Activated T-helper 9 cell treated with anti-CD3 and anti-CD28 coated beads, Interleukin-2, amount 50 U/mL, for 16 hours (primary cell): Measurements from ENCODE around the gene ANKRD31.
"Not testable (repeated sequence)": the region's sequence is repeated elsewhere in the genome, so short reads cannot be mapped to it uniquely, and the experiment has no call there.

Source experiments
- DNase-seq: peaks from one replicate; pipeline ENCODE4 v3.0.0-alpha.2; 2020; ENCODE audit warnings: low read depth

ANKRD31 gene, protein sequence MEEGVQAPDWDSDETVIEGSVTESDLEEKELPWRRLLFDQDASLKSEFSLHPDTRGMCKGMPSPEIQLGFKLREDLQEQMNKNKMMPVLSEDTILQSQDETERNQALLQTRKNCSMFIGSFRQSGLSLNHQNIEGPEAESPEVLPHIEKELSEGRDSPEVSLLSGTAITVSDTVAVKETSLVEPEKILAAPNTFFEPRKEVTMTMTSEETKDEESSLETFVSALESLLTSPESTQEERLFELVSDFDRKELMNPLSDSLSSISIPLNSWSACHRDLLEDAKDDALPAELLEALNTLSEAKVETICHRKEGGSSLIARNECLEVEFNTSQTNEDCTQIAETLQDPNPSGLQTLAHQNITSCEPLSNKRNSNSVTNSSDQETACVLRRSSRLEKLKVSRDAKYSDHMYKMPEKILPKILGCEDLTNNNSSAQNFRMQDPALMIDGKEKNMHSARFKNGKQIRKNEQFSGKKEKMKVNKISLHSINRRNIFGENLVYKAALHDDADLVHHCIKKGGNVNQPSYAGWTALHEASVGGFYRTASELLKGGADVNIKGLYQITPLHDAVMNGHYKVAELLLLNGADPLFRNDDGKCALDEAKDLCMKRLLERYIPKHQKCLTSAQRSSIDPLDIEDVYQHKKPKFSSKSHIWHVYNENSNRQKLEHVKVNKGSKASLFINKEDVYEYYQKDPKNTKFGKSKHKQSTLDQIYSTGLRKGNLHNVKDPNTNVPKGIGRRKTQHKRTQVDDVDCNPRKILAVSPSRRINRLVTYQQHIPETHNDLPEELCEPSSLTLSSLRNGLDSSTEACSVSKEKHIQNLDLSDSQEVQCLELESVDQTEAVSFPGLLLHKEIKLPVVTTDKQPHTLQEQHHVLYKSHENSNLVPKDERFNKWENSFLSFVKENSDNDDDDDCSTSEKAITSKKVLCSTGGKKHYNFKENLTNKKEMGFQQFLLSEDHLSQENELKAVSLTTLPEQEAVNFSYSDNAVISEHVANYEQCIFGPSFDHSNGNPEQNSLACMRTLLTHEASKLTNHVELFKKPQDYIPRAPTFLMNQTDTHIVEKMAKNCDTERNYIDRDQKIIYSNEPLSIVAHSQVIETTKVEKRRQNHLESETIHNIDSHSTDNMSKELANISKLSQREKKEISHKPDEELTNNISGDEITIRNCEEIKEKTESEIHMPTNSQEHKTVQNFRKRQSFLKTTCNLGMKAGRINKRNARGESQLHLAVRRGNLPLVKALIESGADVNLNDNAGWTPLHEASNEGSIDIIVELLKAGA (N-terminal part only)

DNA sequence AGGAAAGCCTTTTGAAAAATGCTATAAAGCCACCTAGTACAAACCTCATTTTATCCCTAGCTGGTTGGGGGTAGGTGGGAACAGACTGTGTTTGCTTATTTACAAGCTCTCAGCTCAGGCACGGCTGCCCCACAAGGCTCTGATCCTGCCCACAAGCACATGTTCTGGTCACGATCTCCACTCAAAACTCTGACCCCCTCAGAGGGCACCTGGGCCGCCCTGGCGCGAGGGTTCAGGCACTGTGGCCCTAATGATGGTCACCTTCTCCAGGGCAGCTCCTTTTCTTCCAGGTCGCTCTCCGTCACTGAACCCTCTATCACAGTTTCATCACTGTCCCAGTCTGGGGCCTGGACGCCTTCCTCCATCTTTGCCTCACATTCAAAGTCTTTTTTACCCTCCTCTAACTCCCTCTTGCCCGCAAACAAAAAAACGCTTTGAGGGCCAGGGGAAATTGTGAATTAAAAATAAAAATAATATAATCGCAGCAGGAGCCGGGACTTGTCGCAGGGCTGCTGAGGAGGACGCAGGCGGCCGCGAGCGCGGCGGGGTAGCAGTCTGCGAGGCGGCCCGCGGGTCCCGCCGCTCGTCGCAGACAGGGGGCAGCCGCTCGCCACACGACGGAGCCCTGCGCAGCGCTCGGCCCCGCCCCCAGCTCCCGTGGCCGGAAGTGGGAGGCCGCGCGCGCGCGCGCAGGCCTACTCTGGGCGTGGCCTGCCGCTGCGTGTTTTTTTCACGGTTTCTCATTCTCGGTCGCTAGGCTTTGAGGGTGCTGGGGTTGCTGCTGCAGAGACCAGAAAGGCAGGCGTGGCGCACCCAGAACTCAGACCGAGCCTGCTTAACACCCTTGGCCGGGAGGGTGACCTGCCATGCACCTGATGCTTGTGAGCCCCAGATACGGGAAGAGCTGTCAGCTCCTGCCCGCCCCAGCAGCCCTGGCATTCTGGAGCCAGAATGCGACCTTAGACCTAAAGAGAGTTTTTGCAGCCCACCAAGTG, at the start of gene ANKRD31:
Gene ANKRD31, minus strand, starts transcription at position 557 of the 995 bp plus-strand sequence. Its CDS starts 192 bp downstream, at position 365.
- peak; percentile 84 for DNase-seq

DNA sequence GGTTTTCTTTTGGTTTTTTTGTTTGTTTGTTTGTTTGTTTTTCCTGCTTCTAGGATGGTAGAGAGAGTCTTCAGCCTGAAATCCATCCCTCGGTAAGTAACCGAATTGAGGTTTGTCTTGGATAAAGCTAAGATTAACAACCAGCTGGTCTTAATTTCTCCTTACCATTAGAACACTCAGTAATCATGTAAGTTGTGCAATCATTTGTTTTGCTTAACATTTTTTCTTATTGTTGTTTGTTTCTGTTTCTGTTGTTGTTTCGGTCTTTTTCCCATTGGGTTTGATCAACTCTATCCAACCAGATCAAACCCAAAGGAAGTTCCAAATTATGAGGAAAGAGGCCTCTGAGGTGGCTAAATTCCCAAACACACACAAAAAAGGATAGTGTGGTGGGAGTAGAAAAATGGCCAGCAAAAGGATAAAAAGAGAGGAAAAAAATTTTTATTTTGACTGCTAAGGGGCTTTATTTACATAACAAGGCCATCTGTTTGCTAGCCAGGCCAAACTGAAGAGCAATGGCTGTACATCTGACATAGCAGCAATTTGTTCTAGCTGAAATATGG, 49.6 kb upstream of the ANKRD31 start:
- no peak for DNase-seq

GRCh38 chr5:75282581-75282980, 45.9 kb upstream of the ANKRD31 start:
- no peak for DNase-seq

DNA sequence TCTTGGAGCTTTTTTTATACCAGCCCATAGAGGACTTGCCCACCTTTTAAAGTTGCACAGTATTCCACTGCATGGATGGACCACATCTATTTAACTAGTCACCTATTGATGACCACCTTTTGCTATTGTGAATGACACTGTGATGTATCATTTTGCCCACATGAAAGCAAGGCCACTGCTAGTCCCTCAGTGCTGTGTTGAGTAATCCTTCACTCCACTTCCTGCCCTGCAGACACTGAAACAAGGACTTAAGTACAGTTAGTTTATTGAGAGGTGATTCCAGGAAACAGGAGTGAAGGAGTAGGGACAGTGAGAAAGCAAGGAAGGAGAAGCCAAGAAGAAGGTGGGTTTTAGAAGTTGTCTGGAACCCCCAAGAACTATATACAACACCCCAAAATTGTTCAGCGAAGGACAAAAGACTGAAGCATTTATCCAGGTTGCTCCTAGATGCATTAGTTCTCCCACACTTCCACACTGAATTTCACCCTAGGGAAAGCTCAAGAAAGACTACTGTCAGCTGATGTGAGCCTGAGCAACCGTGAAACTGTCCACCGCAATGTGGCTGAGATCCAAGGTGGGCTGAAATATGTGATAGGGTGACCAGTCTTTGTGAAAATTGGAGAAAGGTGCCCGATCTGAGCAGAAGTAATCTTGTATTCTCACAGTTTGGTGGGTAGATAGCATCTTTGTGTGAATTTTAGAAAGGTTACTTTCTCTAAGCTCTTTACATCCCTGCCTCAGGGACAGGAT, 45.2 kb upstream of the ANKRD31 start:
- no peak for DNase-seq

DNA sequence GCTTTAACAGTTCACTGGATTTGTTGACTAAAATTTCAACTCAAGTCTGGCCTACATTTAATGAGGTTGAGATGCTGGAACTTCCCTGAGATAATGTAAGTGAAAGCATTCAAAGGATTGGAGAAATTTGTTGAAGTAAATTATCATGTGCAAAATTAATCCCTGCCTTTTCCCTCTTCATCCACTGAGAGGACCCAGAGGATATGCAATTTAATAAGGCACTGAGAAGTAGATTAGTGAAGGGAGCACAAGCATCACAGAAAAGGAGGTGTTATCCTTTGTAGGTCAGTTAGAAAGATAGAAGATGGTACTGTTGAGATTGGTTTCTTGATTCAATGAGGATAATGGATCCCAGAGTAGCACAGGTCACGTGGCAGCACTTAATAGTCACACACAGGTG, 42.6 kb upstream of the ANKRD31 start:
- no peak for DNase-seq

DNA sequence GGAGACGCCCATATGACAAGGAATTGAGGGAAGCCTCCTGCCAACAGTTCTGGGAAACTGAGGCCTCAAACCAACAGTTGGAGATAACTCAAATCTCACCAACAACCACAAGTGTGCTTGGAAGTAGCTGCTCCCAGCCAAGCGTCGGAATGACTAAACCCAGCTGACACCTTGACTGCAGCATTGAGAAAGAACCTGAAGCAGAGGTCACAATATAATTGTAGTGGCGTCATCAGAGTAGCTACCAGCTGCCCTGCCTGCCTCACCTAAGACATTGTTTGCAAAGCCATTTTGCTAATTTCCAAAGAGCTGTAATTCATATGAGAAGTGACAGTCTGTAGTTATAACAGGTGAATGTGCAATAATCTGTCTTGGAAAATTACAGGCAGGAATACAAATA, 40.8 kb upstream of the ANKRD31 start:
- DNase-seq = no peak

GRCh38 chr5:75275756-75276155, 39.1 kb upstream of the ANKRD31 start:
- DNase-seq = no peak

DNA sequence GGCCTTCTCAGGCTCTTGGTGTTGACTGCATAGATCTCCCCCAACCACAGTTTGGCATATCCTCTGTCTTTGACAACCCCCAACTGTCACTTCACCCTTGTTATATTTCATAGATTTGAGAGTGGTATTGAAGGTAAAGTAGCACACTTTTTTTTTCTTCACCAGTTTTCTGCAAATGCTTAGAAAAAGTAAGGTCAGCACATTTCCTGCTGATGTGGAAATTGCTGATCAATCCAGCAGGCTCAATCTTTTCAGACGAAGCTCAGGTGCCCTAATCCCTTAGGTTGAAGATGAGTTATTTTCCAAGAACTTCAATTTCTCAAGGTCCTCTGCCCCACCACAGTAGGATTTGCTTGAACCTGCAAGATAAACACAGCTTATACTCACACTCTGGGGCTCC, 38.5 kb upstream of the ANKRD31 start:
- no peak for DNase-seq

DNA sequence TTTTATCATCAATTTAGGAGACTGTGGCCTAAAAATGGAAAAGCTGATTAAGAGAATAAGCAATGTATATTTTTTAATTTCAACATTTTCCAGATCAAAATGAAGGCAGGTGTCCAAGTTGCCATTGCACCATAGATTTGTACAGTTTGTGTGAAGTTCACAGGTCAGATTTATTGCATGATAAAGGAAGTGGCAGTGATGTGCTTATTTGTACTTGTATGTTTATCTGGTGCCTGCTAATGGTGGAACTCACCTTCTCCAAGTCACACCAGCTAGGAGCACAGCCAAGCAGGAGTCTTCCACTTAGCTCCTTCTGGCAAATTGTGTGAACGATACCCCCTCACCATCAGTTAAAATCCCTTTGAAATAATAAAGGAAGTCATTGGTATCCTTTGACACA, 37.8 kb upstream of the ANKRD31 start:
- no peak for DNase-seq

DNA sequence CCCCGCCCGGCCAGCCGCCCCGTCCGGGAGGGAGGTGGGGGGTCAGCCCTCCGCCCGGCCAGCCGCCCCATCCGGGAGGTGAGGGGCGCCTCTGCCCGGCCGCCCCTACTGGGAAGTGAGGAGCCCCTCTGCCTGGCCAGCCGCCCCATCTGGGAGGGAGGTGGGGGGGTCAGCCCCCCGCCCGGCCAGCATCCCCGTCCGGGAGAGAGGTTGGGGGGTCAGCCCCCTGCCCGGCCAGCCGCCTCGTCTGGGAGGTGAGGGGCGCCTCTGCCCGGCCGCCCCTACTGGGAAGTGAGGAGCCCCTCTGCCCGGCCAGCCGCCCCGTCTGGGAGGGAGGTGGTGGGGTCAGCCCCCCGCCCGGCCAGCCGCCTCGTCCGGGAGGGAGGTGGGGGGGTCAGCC, 33.9 kb upstream of the ANKRD31 start:
- DNase-seq = not testable (repeated sequence)

GRCh38 chr5:75265731-75266130, 29.1 kb upstream of the ANKRD31 start:
- no peak for DNase-seq

DNA sequence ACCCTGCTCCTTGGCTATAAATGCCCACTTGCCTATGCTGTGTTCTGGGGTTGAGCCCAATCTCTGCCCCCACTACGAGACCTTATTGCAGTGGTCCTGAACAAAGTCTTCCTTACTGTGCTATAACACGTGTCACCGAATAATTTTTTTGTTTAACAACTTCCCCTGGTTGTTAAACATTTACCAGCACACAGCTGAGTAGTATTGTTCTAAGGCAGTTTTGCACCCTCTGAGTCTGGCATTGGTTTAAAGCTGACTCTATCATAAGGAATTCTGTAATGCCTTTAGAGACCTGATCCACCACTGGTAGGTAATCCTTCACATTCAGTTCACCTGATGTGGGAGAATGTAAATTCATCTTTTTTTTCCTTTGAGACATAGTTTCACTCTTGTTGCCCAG, 25.6 kb upstream of the ANKRD31 start:
- no peak for DNase-seq

GRCh38 chr5:75260708-75261107, 24.0 kb upstream of the ANKRD31 start:
- no peak for DNase-seq

- DNase-seq = not testable (repeated sequence)
Observed at GRCh38 chr5:75250452-75250851, 13.8 kb upstream of the ANKRD31 start.

- no peak for DNase-seq
Observed at GRCh38 chr5:75245023-75245422, 8.3 kb upstream of the ANKRD31 start.

- no peak for DNase-seq
Observed at GRCh38 chr5:75243510-75243909, 6.8 kb upstream of the ANKRD31 start.

- no peak for DNase-seq
Observed at GRCh38 chr5:75243100-75243499, 6.4 kb upstream of the ANKRD31 start.

DNA sequence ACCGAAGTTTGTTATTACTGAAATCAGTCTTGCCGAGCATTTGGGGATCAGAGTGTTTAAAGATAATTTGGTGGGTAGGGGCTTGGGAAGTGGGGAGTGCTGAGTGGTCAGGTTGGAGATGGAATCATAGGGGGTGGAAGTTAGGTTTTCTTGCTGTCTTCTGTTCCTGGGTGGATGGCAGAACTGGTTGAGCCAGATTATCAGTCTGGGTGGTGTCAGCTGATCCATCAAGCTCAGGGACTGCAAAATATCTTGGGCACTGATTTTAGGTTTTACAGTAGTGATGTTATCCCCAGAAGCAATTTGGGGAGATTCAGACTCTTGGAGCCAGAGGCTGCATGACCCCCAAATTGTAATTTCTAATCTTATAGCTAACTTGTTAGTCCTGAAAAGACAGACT, 5.4 kb upstream of the ANKRD31 start:
- no peak for DNase-seq

DNA sequence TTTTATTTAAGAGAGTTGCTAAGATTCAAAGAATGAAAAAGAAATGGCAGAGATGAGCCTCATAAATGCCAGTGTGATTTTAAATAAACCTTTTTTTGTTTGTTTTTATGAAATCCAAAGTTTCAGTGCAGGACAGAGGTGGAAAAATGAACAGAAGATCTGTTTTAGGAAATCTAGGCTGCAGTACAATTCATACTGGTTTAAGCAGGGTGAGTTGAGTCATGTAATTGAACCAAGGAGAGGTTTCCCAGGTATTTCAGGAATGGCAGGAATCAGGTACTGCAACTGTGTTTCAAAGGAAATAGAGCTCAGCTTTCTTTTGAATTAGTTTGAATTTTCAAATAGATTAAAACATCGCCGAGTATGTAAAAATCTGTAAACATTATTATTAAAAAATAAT, 3.0 kb upstream of the ANKRD31 start:
- DNase-seq = no peak

DNA sequence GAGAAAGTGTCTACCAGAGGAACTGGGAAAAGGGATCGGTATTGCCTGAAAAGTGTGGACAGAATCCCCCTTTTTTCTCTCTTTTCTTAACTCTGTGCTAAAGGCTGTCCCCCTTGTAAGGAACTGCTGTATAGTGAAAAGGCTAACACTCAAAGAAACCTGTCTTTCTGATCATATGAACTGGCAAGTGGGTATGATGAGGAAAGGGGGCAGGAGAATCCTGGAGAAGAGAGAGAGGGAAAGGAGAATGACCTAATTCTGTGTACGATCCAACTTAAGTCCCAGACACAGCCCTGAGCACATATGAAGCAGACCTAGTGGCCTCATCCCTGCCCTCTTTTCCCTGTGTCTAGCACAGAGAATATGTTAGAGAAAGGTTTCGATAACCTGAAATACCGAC, 967 bp downstream of the ANKRD31 start:
- DNase-seq = no peak
